B cell (primary cell): ENCODE results near the gene ABCD1. TPM values are rescaled to one million over a fixed set of nuclear protein-coding genes. Genes with fewer than 3 reads are reported as not detected.

Source experiments
- ATAC-seq: fragments of 200-7000 bp; cut with Tn5 transposase; one replicate; pipeline ENCODE4 v1.10.0; 2021; ENCODE audit warnings: low read depth, mild to moderate bottlenecking, moderate number of reproducible peaks, moderate library complexity
- CTCF ChIA-PET: fragments of 350-600 bp; sonication (Branson Sonifier 250); formaldehyde crosslinking; loops from one replicate; lab custom pipeline; 2021; ENCODE audit warnings: antibody characterized with exemption, inconsistent platforms; lab: Charles Lee
- POLR2A ChIA-PET: fragments of 350-600 bp; sonication (Branson Sonifier 250); formaldehyde crosslinking; loops from one replicate; lab custom pipeline; 2021; ENCODE audit warnings: antibody characterized with exemption; lab: Charles Lee
- DNase-seq: peaks from one replicate; pipeline ENCODE4 v3.0.0; 2013
- H2AFZ ChIP-seq: 2 replicates; pipeline ENCODE4 v1.6.1; 2012; ENCODE audit warnings: mild to moderate bottlenecking, low read depth, low read length; ENCODE audit not compliant: insufficient read depth, poor library complexity, severe bottlenecking
- H3K27ac ChIP-seq, 2 donors: 1 replicate in 1 of 2; 2 replicates in 1 of 2; pipeline ENCODE4 v1.5.1; 2012 to 2013; ENCODE audit warnings: low read length in 2 of 2, mild to moderate bottlenecking in 2 of 2, moderate library complexity in 1 of 2
- H3K27me3 ChIP-seq, 4 experiments: fragments of 200-600 bp in 1 of 4; sonication (generic) in 1 of 4; replicated peaks in 1 of 4; 1 replicate in 2 of 4; 2 replicates in 2 of 4; pipeline versions ENCODE4 v1.6.1 to v1.7.0; 2013 to 2016; ENCODE audit warnings: low read length in 3 of 4, mild to moderate bottlenecking in 2 of 4, mixed read lengths in 1 of 4, moderate library complexity in 1 of 4; ENCODE audit not compliant: insufficient read depth in 4 of 4, control insufficient read depth in 3 of 4; ENCODE audit errors: control extremely low read depth in 1 of 4
- H3K36me3 ChIP-seq, 2 experiments: replicated peaks in 1 of 2; 1 replicate in 1 of 2; 2 replicates in 1 of 2; pipeline versions ENCODE4 v1.6.1 to v1.7.1; 2013; ENCODE audit warnings: low read length in 1 of 2; ENCODE audit not compliant: insufficient read depth in 2 of 2, control insufficient read depth in 1 of 2; ENCODE audit errors: control extremely low read depth in 1 of 2, extremely low read depth in 1 of 2
- H3K4me1 ChIP-seq, 2 donors: fragments of 200-600 bp in 1 of 2; sonication (generic) in 1 of 2; 1 replicate in 1 of 2; 2 replicates in 1 of 2; pipeline versions ENCODE4 v1.5.1 to v1.6.1; 2013 to 2017; ENCODE audit warnings: low read length in 2 of 2; ENCODE audit not compliant: control insufficient read depth in 2 of 2, insufficient read depth in 2 of 2
- H3K4me2 ChIP-seq: replicated peaks from 2 replicates; pipeline ENCODE3; 2012; ENCODE audit warnings: mild to moderate bottlenecking, low read depth, low read length; ENCODE audit not compliant: poor library complexity, severe bottlenecking
- H3K4me3 ChIP-seq, 5 experiments: fragments of 200-600 bp in 1 of 5; sonication (generic) in 1 of 5; 1 replicate in 3 of 5; 2 replicates in 2 of 5; pipeline versions ENCODE4 v1.5.1 to v1.7.0; 2011 to 2016; ENCODE audit warnings: low read length in 4 of 5, mild to moderate bottlenecking in 4 of 5, low read depth in 2 of 5, control low read depth in 1 of 5, moderate library complexity in 1 of 5; ENCODE audit not compliant: insufficient read depth in 1 of 5; ENCODE audit errors: control extremely low read depth in 1 of 5, extremely low read depth in 1 of 5
- H3K79me2 ChIP-seq: fragments of 200-600 bp; sonication (generic); one replicate; pipeline ENCODE4 v1.6.0; 2016; ENCODE audit warnings: low read length; ENCODE audit not compliant: control insufficient read depth, insufficient read depth
- H3K9ac ChIP-seq: fragments of 200-600 bp; sonication (generic); 2 replicates; pipeline ENCODE4 v1.6.1; 2017; ENCODE audit warnings: mild to moderate bottlenecking, low read length, moderate library complexity
- H3K9me3 ChIP-seq, 3 donors: one replicate each; pipeline versions ENCODE4 v1.6.1 to v1.7.1; 2013; ENCODE audit warnings: low read length in 2 of 3; ENCODE audit not compliant: control insufficient read depth in 2 of 3, insufficient read depth in 1 of 3; ENCODE audit errors: control extremely low read depth in 1 of 3
- H4K20me1 ChIP-seq: 2 replicates; pipeline ENCODE4 v1.6.0; 2012; ENCODE audit warnings: mild to moderate bottlenecking, low read length; ENCODE audit not compliant: insufficient read depth, control insufficient read depth, poor library complexity, severe bottlenecking
- H3K27ac Mint-ChIP-seq: one replicate; pipeline ENCODE4 v1.8.0; 2021; ENCODE audit warnings: mixed read lengths
- H3K27me3 Mint-ChIP-seq: one replicate; pipeline ENCODE4 v1.8.0; 2021; ENCODE audit warnings: mixed read lengths
- H3K4me1 Mint-ChIP-seq: one replicate; pipeline ENCODE4 v1.8.0; 2021; ENCODE audit warnings: mixed read lengths
- H3K4me3 Mint-ChIP-seq: one replicate; pipeline ENCODE4 v1.8.0; 2021; ENCODE audit warnings: mixed read lengths
- H3K9me3 Mint-ChIP-seq: one replicate; pipeline ENCODE4 v1.8.0; 2022; ENCODE audit warnings: mixed read lengths; ENCODE audit not compliant: insufficient read depth
- CTCF ChIP-seq: fragments of 200-600 bp; IDR thresholded peaks from one replicate; pipeline ENCODE4 v1.8.0; 2022; ENCODE audit warnings: antibody characterized with exemption, mild to moderate bottlenecking
- EZH2 ChIP-seq: IDR thresholded peaks from 2 replicates; pipeline ENCODE4 v1.6.1; 2012; ENCODE audit warnings: borderline replicate concordance, low read depth, mild to moderate bottlenecking, moderate library complexity, low read length; ENCODE audit not compliant: insufficient read depth, poor library complexity, severe bottlenecking
- WGBS: methylation state at CpG from one replicate; pipeline ENCODE4 v1.1.5; 2013; ENCODE audit warnings: missing lambda C conversion rate; ENCODE audit not compliant: insufficient coverage; 5-methylcytosine and 5-hydroxymethylcytosine counted together
- intact Hi-C: fragments of 100-400 bp; cut with micrococcal nuclease; formaldehyde crosslinking; loops from one replicate; pipeline ENCODE4 v1.10.0; 2022
- polyA plus RNA-seq: library from polyadenylated mRNA; depleted of rRNA; stranded (reverse); fragments of >200 nt; gene quantifications from 2 replicates; pipeline ENCODE4 v1.2.3, GENCODE V29; 2012
- total RNA-seq, 2 donors: library from RNA; stranded (reverse); fragments of 120-200 nt in 1 of 2; gene quantifications; 1 replicate in 1 of 2; 2 replicates in 1 of 2; pipeline versions ENCODE4 v1.2.3 to v1.2.4, GENCODE V29; 2013 to 2022

The ABCD1 gene
- total and polyA plus RNA-seq, 2 donors (not counting 1 experiment from before 2014, with no cell fraction given) = 9.7 to 12.2 TPM

- DNase-seq (no peak), ATAC-seq (no peak)
- no peaks in the 10 kb centered on the region for H3K27me3 Mint-ChIP-seq
- H3K9me3 Mint-ChIP-seq = no peaks in the 10 kb centered on the region
- 93% methylated on average over 33 of the region's 48 CpGs for WGBS
- Histone ChIP-seq H3K4me3 (no peak overlapping the region), H3K79me2 (no peaks in the 10 kb centered on the region), H3K9ac (no peak overlapping the region), H3K4me1 (no peaks in the 10 kb centered on the region), H2AFZ (no peak overlapping the region), H3K9me3 (no peaks in the 10 kb centered on the region), H3K36me3 (no peaks in the 10 kb centered on the region), H3K27me3 (peaks cover 0 to 2% (median 0%) of the 10 kb centered on the region in 4 experiments), H3K27ac (no peak overlapping the region), H4K20me1 (no peaks in the 10 kb centered on the region), H3K4me2 (no peak overlapping the region)
- intact Hi-C loops = no loop called here
- no peak overlapping the region for H3K4me3 Mint-ChIP-seq
- no peak overlapping the region for H3K27ac Mint-ChIP-seq
- no peak for TF ChIP-seq EZH2
- no peak for TF ChIP-seq CTCF
- ChIA-PET CTCF (no interaction called here), POLR2A (no interaction called here)
- H3K4me1 Mint-ChIP-seq = no peaks in the 10 kb centered on the region
Observed at GRCh38 chrX:153773741-153774575, 49.3 kb downstream of the ABCD1 start.

- H2AFZ ChIP-seq = no peak overlapping the region
- H3K4me1 ChIP-seq = no peaks in the 10 kb centered on the region
- ChIA-PET POLR2A (no interaction called here), CTCF (no interaction called here)
- H3K9ac ChIP-seq = no peak overlapping the region
- peaks cover under 1% of the 10 kb centered on the region for H3K27me3 Mint-ChIP-seq
- no peak overlapping the region for H3K4me2 ChIP-seq
- no peak overlapping the region for H3K4me3 ChIP-seq
- no peak for TF ChIP-seq CTCF
- TF ChIP-seq EZH2 = no peak
- peaks cover 0 to 2% (median 0%) of the 10 kb centered on the region in 4 experiments for H3K27me3 ChIP-seq
- no peak for DNase-seq
- no peaks in the 10 kb centered on the region for H3K4me1 Mint-ChIP-seq
- no peak overlapping the region for H3K4me3 Mint-ChIP-seq
- over 99% methylated on average over 19 of the region's 37 CpGs for WGBS
- H3K27ac ChIP-seq = no peak overlapping the region
- H3K36me3 ChIP-seq = no peaks in the 10 kb centered on the region
- intact Hi-C loops = no loop called here
- no peak overlapping the region for H3K27ac Mint-ChIP-seq
- no peaks in the 10 kb centered on the region for H3K9me3 Mint-ChIP-seq
- H3K79me2 ChIP-seq = no peaks in the 10 kb centered on the region
- H3K9me3 ChIP-seq = no peaks in the 10 kb centered on the region
- ATAC-seq = no peak
- H4K20me1 ChIP-seq = no peaks in the 10 kb centered on the region
Observed at GRCh38 chrX:153774576-153775292, 50.1 kb downstream of the ABCD1 start.
